GM19099 (cell line): ENCODE data around the gene KLHDC4.

Experiments
- POLR2A ChIP-seq: IDR thresholded peaks from 3 replicates; pipeline ENCODE4 v1.6.1; 2011; ENCODE audit warnings: low read depth; ENCODE audit not compliant: insufficient read length; ENCODE audit errors: extremely low read depth

KLHDC4 gene

DNA sequence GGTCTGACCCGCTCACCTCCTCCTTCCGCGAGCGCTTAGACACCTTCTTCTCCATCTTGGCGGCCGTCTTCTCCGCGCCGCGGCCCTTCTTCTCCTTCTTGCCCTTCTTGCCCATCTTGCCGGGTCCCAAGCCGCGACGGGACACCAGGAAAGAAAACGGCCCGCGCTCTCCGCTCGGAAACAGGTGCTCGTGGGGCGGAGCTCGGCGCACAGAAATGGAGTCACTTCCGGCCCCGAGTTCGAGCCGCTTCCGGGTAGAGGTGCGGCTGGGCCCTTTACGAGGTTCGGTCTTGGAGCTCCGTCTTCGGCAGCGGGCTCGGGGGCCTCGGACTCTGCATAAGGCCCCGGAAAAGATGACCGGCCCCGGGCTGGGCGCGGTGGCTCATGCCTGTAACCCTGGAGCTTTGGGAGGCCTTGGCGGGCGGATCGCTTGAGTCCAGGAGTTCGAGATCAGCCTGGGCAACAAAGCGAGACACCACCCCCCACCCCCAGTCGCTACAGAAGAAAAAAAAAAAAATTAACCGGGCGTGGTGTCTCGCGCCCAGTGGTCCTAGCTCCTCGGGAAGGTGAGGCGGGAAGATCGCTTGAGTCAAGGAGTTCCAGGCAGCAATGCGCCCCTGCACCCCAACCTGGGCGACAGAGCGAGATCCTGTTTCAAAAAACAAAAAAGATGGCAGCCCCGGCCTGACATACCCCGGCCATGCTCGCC, at the start of gene KLHDC4:
Gene KLHDC4, minus strand, starts transcription at position 211 of the 709 bp plus-strand sequence. Its CDS starts 96 bp downstream, at position 115.
- TF ChIP-seq POLR2A: peak; percentile 88

DNA sequence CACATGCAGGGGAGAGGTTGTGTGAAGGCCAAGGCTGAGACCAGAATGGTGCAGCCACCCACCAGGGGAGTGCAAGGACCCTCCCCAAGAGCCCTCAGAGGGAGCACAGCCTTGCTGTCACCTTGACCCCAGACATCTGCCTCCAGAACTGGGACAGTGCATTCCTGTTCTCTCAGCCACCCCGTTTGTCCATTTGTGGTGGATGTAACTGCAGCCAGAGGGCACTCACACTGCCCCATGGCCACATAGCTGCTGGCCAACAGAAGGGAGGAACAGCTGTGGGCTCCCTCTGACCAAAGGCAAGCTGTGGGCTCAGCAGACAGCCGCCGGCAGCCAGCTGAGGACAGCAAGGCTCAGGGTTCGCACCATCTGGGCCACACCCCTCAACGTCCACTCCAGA, 49.8 kb upstream of the KLHDC4 start:
- no peak for TF ChIP-seq POLR2A

DNA sequence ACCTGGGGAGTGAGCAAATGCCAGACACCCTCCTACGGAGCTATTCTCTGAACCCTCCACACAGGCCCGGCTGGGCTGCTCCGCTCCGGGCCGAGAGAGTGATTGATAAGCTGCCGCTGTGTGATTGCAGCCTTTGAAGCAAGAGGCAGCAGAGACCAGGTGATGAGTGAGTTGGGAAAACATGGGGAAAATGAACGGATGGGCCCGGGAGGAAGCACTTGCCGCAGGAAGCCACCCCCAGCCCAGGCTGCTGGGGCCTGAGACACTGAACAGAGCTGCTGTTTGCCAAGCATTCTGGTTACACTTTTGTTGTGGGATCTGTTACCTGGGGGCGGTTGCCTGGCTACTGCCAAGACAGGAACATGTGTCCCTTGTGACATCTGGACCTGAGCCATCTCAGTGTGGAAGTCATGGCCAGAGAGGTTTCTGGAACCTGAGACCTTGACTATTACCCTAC, 46.4 kb upstream of the KLHDC4 start:
- TF ChIP-seq POLR2A: no peak

GRCh38 chr16:87809150-87809902, 43.5 kb upstream of the KLHDC4 start:
- no peak for TF ChIP-seq POLR2A

DNA sequence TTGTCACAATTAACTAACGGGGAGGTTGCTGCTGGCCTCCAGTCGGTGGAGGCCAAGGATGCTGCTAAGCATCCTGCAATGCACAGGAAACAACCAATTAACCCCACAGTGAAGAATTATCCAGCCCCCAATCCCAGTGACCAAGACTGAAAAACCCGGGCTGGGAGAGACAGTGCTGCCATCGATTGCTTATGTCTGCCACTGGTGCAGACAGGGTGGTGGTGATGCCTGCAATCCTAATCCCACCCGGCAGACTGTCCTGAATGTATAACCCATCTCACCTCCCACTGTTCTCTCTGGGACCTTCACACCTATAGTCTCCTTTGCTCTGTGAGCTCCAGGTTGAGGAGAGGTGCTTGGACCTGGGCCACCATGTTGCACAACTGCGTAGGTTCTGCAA, 42.3 kb upstream of the KLHDC4 start:
- no peak for TF ChIP-seq POLR2A

DNA sequence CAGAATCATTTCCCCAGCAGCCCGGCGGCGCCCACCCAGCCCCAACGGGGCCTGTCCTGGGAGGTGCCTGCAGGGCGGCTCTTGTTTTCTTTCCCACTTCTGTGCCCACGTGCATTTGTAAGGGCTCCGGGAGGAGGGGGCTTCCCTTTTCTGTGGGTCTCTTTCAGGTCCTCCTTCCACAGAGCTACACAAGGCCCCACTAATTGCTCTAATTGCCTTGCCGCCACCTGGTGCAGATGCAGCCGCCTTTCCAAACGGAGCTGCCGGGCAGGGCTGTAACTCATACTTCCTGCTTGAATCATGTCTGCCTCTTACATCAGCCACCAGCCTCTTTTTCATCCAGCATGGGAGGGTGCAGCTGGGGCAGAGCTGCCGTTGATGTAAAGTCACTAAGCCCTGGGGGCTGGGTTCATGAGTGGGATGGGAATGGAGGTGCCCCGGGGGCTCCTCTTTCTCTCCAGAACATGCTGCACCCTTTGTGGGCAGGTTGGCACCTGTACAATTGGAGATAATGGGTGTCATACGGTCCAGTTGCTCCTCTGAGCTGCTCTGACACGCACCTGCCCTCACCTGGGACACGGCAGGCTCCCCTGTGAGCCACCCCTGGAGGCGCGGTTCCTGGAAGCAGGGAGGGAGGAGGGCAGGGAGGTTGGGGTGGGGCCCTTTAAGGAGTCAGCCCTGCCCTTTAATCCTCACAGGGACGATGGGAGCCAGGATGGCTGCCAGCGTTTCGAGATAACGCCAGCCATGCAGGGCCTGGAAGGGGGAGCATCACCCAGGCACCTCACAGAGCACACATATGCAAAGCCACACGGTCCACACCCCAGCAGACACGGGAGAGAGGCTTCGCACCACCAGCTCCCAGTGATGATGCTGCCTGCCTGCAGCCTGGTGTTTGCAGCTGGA, 41.1 kb upstream of the KLHDC4 start:
- TF ChIP-seq POLR2A: peak; percentile 40

GRCh38 chr16:87806261-87806640, 40.5 kb upstream of the KLHDC4 start:
- TF ChIP-seq POLR2A: no peak

- TF ChIP-seq POLR2A: no peak
These were observed 37.6 kb upstream of the KLHDC4 start for GRCh38 chr16:87803385-87803784.

- no peak for TF ChIP-seq POLR2A
These were observed 36.9 kb upstream of the KLHDC4 start for GRCh38 chr16:87802670-87803069.

DNA sequence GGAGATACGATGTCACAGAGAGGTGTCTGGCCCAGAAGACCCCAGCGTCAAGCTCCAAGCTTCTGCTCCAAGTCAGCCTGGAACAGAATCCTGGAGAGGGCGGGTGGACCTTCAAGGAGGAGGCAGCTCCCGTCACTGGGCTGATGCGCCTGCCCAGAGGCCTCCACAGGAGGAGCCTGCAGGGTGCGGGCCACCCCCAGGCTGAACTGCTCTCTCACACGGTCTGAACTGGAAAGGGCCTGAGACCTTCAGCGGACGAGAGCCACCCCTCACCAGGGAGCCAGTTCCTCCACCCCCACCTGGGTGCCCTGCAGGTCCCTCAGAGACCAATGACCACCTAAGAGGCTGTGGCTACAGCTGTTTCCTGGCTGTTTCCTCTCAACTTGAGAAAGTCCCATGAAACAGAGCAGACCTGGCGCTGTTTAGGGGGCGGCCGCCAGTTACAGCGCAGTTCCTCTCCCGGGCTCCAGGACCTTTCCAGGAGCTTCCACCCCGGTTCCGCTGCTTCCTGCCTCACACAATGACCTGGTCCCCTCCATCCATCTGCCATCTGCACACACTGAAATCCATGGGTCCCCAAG, 36.0 kb upstream of the KLHDC4 start:
- TF ChIP-seq POLR2A: no peak

DNA sequence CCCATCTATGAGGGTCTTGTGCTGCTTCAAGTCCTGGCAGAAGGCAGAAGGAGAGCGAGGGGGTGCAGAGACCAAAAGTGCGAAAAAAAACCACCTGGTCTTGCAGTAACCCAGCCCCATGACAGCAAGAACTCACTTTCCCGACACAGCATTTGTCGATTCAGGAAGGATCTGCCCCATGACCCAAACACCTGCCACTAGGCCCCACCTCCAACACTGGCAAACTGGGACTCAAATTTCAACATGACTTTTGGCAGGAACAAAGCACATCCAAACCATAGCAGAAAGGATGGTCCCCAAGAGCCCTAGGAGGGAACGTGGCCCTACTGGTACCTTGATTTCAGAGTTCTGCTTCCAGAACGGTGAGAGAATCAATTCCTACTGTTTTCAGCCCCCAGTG, 34.7 kb upstream of the KLHDC4 start:
- no peak for TF ChIP-seq POLR2A

DNA sequence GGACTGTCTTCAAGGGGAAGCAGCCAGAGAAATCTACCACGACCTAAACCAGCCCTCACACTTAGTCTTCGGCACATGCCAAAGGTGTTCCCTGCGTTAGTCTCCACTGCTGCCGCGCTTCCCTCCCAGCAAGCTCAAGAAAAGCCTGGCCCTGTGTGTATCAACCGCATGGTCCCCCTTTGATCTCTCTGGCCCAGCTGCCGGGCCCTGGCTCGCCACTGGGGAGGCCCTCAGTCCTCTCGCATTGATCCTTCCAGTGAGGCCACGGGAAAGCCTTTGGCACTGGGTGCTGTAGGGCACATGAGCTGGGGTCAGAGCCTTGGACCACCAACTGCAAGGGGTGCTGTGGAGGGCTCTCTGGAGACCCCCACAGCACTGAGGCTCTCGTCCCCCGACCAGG, 29.6 kb upstream of the KLHDC4 start:
- no peak for TF ChIP-seq POLR2A

- TF ChIP-seq POLR2A: no peak
These were observed 28.8 kb upstream of the KLHDC4 start for GRCh38 chr16:87794485-87795078.

DNA sequence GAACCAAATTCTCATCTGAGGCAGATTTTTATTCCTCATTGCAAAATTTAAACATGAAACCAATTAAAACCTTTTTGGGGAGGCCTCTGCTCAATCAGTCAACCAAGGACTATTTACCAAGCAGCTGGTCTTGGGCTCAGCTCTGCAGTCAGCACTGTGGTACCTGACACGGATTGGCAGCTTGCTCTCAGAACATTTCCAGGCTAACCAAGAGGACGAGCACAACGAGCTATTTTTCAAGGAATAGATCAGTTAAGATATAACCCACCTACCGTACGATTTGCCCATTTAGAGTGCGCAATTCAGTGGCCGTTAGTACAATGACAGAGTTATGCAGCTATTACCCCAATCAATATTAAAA, 26.4 kb upstream of the KLHDC4 start:
- TF ChIP-seq POLR2A: no peak

- no peak for TF ChIP-seq POLR2A
These were observed 25.8 kb upstream of the KLHDC4 start for GRCh38 chr16:87791295-87792204.
